Keratinocyte (primary cell): Measurements from ENCODE around the gene ESRRB.

Source experiments
- EZH2 ChIP-seq: IDR thresholded peaks from one replicate; pipeline ENCODE4 v1.6.1; 2012; ENCODE audit warnings: inconsistent platforms, mild to moderate bottlenecking, low read length, moderate library complexity
- TF ChIP-seq, protein P1 (sequence below), 3 experiments: IDR thresholded peaks in 1 of 3; conservative IDR thresholded peaks in 1 of 3; optimal IDR thresholded peaks in 1 of 3; 2 replicates in 2 of 3; 3 replicates in 1 of 3; pipeline versions ENCODE3 to v1.5.1; 2011; ENCODE audit warnings: low read length in 3 of 3, mild to moderate bottlenecking in 3 of 3, moderate library complexity in 2 of 3, control low read depth in 1 of 3, inconsistent platforms in 1 of 3; ENCODE audit not compliant: insufficient read depth in 2 of 3; ENCODE audit errors: extremely low read depth in 1 of 3

DNA sequence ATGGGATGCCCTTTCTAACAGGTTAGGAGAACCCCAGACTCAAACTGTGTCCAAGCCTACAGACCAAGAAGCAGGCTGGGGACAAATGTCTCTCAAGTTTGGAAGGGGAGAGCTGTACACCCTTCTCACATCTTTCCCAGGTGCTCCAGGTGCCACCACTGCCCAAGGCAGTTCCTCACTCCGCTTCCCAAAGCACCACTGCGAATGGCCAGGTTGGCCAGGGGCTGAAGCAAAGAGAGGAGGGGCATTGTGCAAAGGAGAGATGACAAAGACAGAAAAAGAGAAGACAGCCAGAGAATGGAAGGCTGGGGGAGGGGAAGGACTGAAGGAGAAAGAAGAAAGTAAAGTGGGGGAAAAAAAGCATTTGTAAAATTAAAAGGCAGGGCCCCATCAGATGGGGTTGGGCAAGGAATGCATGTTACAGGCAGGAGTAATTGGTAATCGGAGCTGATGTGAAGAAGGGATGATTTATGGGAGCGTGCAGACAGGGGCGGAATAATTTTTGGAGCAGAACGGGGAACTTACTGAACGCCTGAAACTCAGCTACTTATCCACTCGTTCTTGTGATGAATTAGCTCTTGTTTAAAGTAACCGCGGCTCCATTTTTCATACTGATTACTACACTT lies 165.8 kb downstream of the ESRRB start:
- TF ChIP-seq, protein P1, sequence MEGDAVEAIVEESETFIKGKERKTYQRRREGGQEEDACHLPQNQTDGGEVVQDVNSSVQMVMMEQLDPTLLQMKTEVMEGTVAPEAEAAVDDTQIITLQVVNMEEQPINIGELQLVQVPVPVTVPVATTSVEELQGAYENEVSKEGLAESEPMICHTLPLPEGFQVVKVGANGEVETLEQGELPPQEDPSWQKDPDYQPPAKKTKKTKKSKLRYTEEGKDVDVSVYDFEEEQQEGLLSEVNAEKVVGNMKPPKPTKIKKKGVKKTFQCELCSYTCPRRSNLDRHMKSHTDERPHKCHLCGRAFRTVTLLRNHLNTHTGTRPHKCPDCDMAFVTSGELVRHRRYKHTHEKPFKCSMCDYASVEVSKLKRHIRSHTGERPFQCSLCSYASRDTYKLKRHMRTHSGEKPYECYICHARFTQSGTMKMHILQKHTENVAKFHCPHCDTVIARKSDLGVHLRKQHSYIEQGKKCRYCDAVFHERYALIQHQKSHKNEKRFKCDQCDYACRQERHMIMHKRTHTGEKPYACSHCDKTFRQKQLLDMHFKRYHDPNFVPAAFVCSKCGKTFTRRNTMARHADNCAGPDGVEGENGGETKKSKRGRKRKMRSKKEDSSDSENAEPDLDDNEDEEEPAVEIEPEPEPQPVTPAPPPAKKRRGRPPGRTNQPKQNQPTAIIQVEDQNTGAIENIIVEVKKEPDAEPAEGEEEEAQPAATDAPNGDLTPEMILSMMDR (optimal IDR thresholded peaks at IDR 0.05 in 1 of 3, IDR thresholded peaks at IDR 0.05 in 1 of 3, conservative IDR thresholded peaks at IDR 0.05 in 1 of 3; ENCODE audit: extremely low read depth in 1 of 3, insufficient read depth in 2 of 3, low read length in 3 of 3) = no peak
- TF ChIP-seq EZH2 = no peak
